Left renal cortex interstitium (tissue), 4 donors: ENCODE results near the gene FAF1. TPM values are rescaled to one million over a fixed set of nuclear protein-coding genes. Genes with fewer than 3 reads are reported as not detected.
"Not testable (repeated sequence)": the region's sequence is repeated elsewhere in the genome, so short reads cannot be mapped to it uniquely, and the experiment has no call there.

Experiments
- DNase-seq, 4 donors: peaks; one replicate each; pipeline ENCODE4 v3.0.0-alpha.2; 2013; ENCODE audit warnings: low read depth in 4 of 4, low spot score in 2 of 4, missing footprints in 1 of 4
- polyA plus RNA-seq, 4 donors: library from polyadenylated mRNA; unstranded; fragments of 120-200 nt; gene quantifications; one replicate each; pipeline ENCODE4 v1.2.1, GENCODE V29; 2013; ENCODE audit not compliant: insufficient read length in 4 of 4

The FAF1 gene
- polyA plus RNA-seq, 4 donors: 50.6 to 67.7 (median 58.1) TPM

GRCh38 chr1:50967416-50968157 is 7.5 kb upstream of the FAF1 start:
- no peak for DNase-seq

- DNase-seq: no peak
Observed at GRCh38 chr1:50966991-50967390, 6.9 kb upstream of the FAF1 start.

GRCh38 chr1:50964863-50965262 is 4.8 kb upstream of the FAF1 start:
- DNase-seq: no peak

GRCh38 chr1:50959303-50959912 is 659 bp downstream of the FAF1 start:
- DNase-seq: no peak

GRCh38 chr1:50955116-50955515 is 5.0 kb downstream of the FAF1 start:
- DNase-seq: no peak

- not testable (repeated sequence) for DNase-seq
Observed at GRCh38 chr1:50952566-50952965, 7.5 kb downstream of the FAF1 start.

- DNase-seq: no peak
Observed at GRCh38 chr1:50950396-50950795, 9.7 kb downstream of the FAF1 start.

- DNase-seq: no peak
Observed at GRCh38 chr1:50949286-50949982, 10.6 kb downstream of the FAF1 start.

- no peak for DNase-seq
Observed at GRCh38 chr1:50942334-50942733, 17.7 kb downstream of the FAF1 start.

GRCh38 chr1:50940291-50940690 is 19.8 kb downstream of the FAF1 start:
- DNase-seq: no peak

- DNase-seq: no peak
Observed at GRCh38 chr1:50936321-50936720, 23.7 kb downstream of the FAF1 start.

- DNase-seq: not testable (repeated sequence)
Observed at GRCh38 chr1:50935276-50935675, 24.8 kb downstream of the FAF1 start.

- no peak for DNase-seq
Observed at GRCh38 chr1:50934838-50935237, 25.2 kb downstream of the FAF1 start.

GRCh38 chr1:50933770-50934169 is 26.3 kb downstream of the FAF1 start:
- not testable (repeated sequence) for DNase-seq

GRCh38 chr1:50932043-50932442 is 28.0 kb downstream of the FAF1 start:
- DNase-seq: not testable (repeated sequence)

- DNase-seq: no peak
Observed at GRCh38 chr1:50930965-50931737, 28.9 kb downstream of the FAF1 start.

- DNase-seq: no peak
Observed at GRCh38 chr1:50930193-50930592, 29.9 kb downstream of the FAF1 start.

- peak in 1 of 4 donors; percentile 6 for DNase-seq
Observed at GRCh38 chr1:50929376-50929958, 30.6 kb downstream of the FAF1 start.

- no peak for DNase-seq
Observed at GRCh38 chr1:50923564-50923963, 36.5 kb downstream of the FAF1 start.

- no peak for DNase-seq
Observed at GRCh38 chr1:50921029-50921428, 39.0 kb downstream of the FAF1 start.

GRCh38 chr1:50920409-50920808 is 39.7 kb downstream of the FAF1 start:
- no peak for DNase-seq
